DND-41 (cell line): ENCODE measurements around the gene COLEC12.

Experiments used
- EZH2 ChIP-seq: IDR thresholded peaks from 3 replicates; pipeline ENCODE4 v1.6.1; 2012; ENCODE audit warnings: borderline replicate concordance, low read depth, mild to moderate bottlenecking, moderate library complexity, low read length, inconsistent platforms; ENCODE audit not compliant: severe bottlenecking
- TF ChIP-seq, protein P1 (sequence below): IDR thresholded peaks from 2 replicates; pipeline ENCODE4 v1.5.1; 2012; ENCODE audit warnings: borderline replicate concordance, low read length, moderate library complexity, mild to moderate bottlenecking; ENCODE audit not compliant: poor library complexity, severe bottlenecking; ENCODE audit errors: extremely low read depth

DNA sequence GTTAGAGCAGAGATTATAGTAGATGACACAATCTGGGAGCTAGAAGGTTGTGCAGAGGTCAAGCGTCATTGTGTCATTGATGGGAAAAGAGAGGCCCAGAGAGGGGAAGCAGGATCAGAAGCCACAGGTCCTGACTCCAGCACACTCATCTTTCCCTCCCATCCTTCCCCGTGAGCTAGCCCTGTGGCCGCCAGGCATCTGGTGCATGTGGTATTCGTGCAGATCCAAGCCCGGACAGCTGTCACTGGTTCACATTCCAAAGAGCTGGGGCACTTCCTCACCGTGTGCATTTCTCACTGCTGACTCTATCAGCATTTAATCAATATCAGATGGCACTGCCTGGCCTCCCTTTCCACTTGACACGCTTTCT is 138.6 kb downstream of the COLEC12 start:
- TF ChIP-seq, protein P1, sequence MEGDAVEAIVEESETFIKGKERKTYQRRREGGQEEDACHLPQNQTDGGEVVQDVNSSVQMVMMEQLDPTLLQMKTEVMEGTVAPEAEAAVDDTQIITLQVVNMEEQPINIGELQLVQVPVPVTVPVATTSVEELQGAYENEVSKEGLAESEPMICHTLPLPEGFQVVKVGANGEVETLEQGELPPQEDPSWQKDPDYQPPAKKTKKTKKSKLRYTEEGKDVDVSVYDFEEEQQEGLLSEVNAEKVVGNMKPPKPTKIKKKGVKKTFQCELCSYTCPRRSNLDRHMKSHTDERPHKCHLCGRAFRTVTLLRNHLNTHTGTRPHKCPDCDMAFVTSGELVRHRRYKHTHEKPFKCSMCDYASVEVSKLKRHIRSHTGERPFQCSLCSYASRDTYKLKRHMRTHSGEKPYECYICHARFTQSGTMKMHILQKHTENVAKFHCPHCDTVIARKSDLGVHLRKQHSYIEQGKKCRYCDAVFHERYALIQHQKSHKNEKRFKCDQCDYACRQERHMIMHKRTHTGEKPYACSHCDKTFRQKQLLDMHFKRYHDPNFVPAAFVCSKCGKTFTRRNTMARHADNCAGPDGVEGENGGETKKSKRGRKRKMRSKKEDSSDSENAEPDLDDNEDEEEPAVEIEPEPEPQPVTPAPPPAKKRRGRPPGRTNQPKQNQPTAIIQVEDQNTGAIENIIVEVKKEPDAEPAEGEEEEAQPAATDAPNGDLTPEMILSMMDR: no peak
- no peak for TF ChIP-seq EZH2
